Muscle layer of duodenum (tissue), 2 donors: ENCODE data around the gene ERH.

Source experiments
- H3K27ac ChIP-seq: one replicate; pipeline ENCODE4 v1.7.0; 2013; ENCODE audit warnings: mild to moderate bottlenecking, low read length
- H3K27me3 ChIP-seq: one replicate; pipeline ENCODE4 v1.7.0; 2013; ENCODE audit warnings: low read depth, mild to moderate bottlenecking, control low read depth, low read length
- H3K36me3 ChIP-seq, 2 donors: one replicate each; pipeline ENCODE4 v1.7.0; 2013; ENCODE audit warnings: low read length in 2 of 2, control low read depth in 1 of 2, mild to moderate bottlenecking in 1 of 2; ENCODE audit not compliant: insufficient read depth in 2 of 2, control insufficient read depth in 1 of 2
- H3K4me1 ChIP-seq, 2 donors: one replicate each; pipeline ENCODE4 v1.7.0; 2013; ENCODE audit warnings: low read length in 2 of 2, mild to moderate bottlenecking in 2 of 2, control low read depth in 1 of 2, moderate library complexity in 1 of 2; ENCODE audit not compliant: insufficient read depth in 2 of 2, control insufficient read depth in 1 of 2
- H3K4me3 ChIP-seq, 2 donors: one replicate each; pipeline ENCODE4 v1.7.0; 2013; ENCODE audit warnings: low read length in 2 of 2, low read depth in 1 of 2, mild to moderate bottlenecking in 1 of 2
- H3K9me3 ChIP-seq, 2 donors: one replicate each; pipeline ENCODE4 v1.7.0; 2013; ENCODE audit warnings: low read length in 2 of 2, control low read depth in 1 of 2, mild to moderate bottlenecking in 1 of 2; ENCODE audit not compliant: control insufficient read depth in 1 of 2
- donor health status: healthy.

The ERH gene

GRCh38 chr14:69355154-69355597, 42.9 kb downstream of the ERH start:
- Histone ChIP-seq H3K4me3 (no peak overlapping the region), H3K27me3 (no peaks in the 10 kb centered on the region), H3K4me1 (peaks cover 0 to 8% of the 10 kb centered on the region in 2 donors), H3K36me3 (no peaks in the 10 kb centered on the region), H3K27ac (peak overlapping the region; percentile 28), H3K9me3 (no peaks in the 10 kb centered on the region)

- H3K36me3 ChIP-seq, result no peaks in the 10 kb centered on the region
- no peaks in the 10 kb centered on the region for H3K9me3 ChIP-seq
- H3K27me3 ChIP-seq, result no peaks in the 10 kb centered on the region
- H3K4me3 ChIP-seq, result no peak overlapping the region
- H3K27ac ChIP-seq, result no peak overlapping the region
- H3K4me1 ChIP-seq, result peaks cover 0 to 8% of the 10 kb centered on the region in 2 donors
Observed at GRCh38 chr14:69354383-69355153, 43.5 kb downstream of the ERH start.

GRCh38 chr14:69353168-69353567, 44.9 kb downstream of the ERH start:
- peaks cover 0 to 3% of the 10 kb centered on the region in 2 donors for H3K36me3 ChIP-seq
- no peak overlapping the region for H3K27ac ChIP-seq
- no peak overlapping the region for H3K4me3 ChIP-seq
- H3K9me3 ChIP-seq, result no peaks in the 10 kb centered on the region
- no peaks in the 10 kb centered on the region for H3K27me3 ChIP-seq
- peaks cover 0 to 8% of the 10 kb centered on the region in 2 donors for H3K4me1 ChIP-seq

- no peaks in the 10 kb centered on the region for H3K9me3 ChIP-seq
- no peak overlapping the region for H3K27ac ChIP-seq
- H3K27me3 ChIP-seq, result no peaks in the 10 kb centered on the region
- peaks cover 0 to 3% of the 10 kb centered on the region in 2 donors for H3K36me3 ChIP-seq
- H3K4me1 ChIP-seq, result peaks cover 0 to 8% of the 10 kb centered on the region in 2 donors
- H3K4me3 ChIP-seq, result no peak overlapping the region
Observed at GRCh38 chr14:69351911-69352310, 46.2 kb downstream of the ERH start.

- no peak overlapping the region for H3K27ac ChIP-seq
- peaks cover 0 to 3% of the 10 kb centered on the region in 2 donors for H3K36me3 ChIP-seq
- H3K4me1 ChIP-seq, result peaks cover 0 to 8% of the 10 kb centered on the region in 2 donors
- H3K27me3 ChIP-seq, result no peaks in the 10 kb centered on the region
- no peak overlapping the region for H3K4me3 ChIP-seq
- no peaks in the 10 kb centered on the region for H3K9me3 ChIP-seq
Observed at GRCh38 chr14:69351385-69351784, 46.7 kb downstream of the ERH start.

GRCh38 chr14:69350892-69351291, 47.2 kb downstream of the ERH start:
- H3K4me3 ChIP-seq, result no peak overlapping the region

GRCh38 chr14:69349091-69349777, 48.9 kb downstream of the ERH start:
- H3K27ac ChIP-seq, result no peak overlapping the region
- H3K27me3 ChIP-seq, result no peaks in the 10 kb centered on the region
- no peaks in the 10 kb centered on the region for H3K4me1 ChIP-seq
- peaks cover 0 to 3% of the 10 kb centered on the region in 2 donors for H3K36me3 ChIP-seq
- no peak overlapping the region for H3K4me3 ChIP-seq
- no peaks in the 10 kb centered on the region for H3K9me3 ChIP-seq

More at GRCh38 chr14:69350892-69351291, 47.2 kb downstream of the ERH start:
- Histone ChIP-seq H3K4me1 (peaks cover 0 to 8% of the 10 kb centered on the region in 2 donors), H3K27me3 (no peaks in the 10 kb centered on the region), H3K36me3 (peaks cover 0 to 3% of the 10 kb centered on the region in 2 donors), H3K9me3 (no peaks in the 10 kb centered on the region), H3K27ac (no peak overlapping the region)

- Histone ChIP-seq H3K4me3 (no peak overlapping the region), H3K27ac (no peak overlapping the region), H3K4me1 (no peaks in the 10 kb centered on the region), H3K27me3 (no peaks in the 10 kb centered on the region), H3K9me3 (no peaks in the 10 kb centered on the region), H3K36me3 (peaks cover 0 to 3% of the 10 kb centered on the region in 2 donors)
Observed at GRCh38 chr14:69346710-69347109, 51.4 kb downstream of the ERH start.

GRCh38 chr14:69345402-69345801, 52.7 kb downstream of the ERH start:
- no peak overlapping the region for H3K27ac ChIP-seq
- no peak overlapping the region for H3K4me3 ChIP-seq
- H3K27me3 ChIP-seq, result no peaks in the 10 kb centered on the region
- H3K36me3 ChIP-seq, result peaks cover 0 to 7% of the 10 kb centered on the region in 2 donors
- H3K9me3 ChIP-seq, result no peaks in the 10 kb centered on the region
- no peaks in the 10 kb centered on the region for H3K4me1 ChIP-seq

- no peaks in the 10 kb centered on the region for H3K27me3 ChIP-seq
- H3K27ac ChIP-seq, result no peak overlapping the region
- H3K36me3 ChIP-seq, result peaks cover 0 to 7% of the 10 kb centered on the region in 2 donors
- H3K9me3 ChIP-seq, result no peaks in the 10 kb centered on the region
- H3K4me3 ChIP-seq, result no peak overlapping the region
- H3K4me1 ChIP-seq, result no peaks in the 10 kb centered on the region
Observed at GRCh38 chr14:69344171-69344570, 53.9 kb downstream of the ERH start.

GRCh38 chr14:69342928-69343525, 55.1 kb downstream of the ERH start:
- no peaks in the 10 kb centered on the region for H3K9me3 ChIP-seq
- peaks cover 0 to 4% of the 10 kb centered on the region in 2 donors for H3K36me3 ChIP-seq
- H3K4me1 ChIP-seq, result no peaks in the 10 kb centered on the region
- no peaks in the 10 kb centered on the region for H3K27me3 ChIP-seq
- no peak overlapping the region for H3K27ac ChIP-seq
- no peak overlapping the region for H3K4me3 ChIP-seq
